Measurements from ENCODE around the gene RAB3C. TPM values are rescaled to one million over a fixed set of nuclear protein-coding genes. Genes with fewer than 3 reads are reported as not detected.

RAB3C gene
- total RNA-seq, 1 experiment from 2014 or later, result 13.3 TPM

GRCh38 chr5:58794875-58795274 lies 212.0 kb downstream of the RAB3C start (continued):
- TF ChIP-seq ZMAT4 (CRISPR knock-in tag; IDR thresholded peaks at IDR 0.05), result no peak
- no peak for TF ChIP-seq NR1H2 (CRISPR knock-in tag; IDR thresholded peaks at IDR 0.05)
- TF ChIP-seq RELA (CRISPR knock-in tag; IDR thresholded peaks at IDR 0.05; ENCODE audit: borderline replicate concordance), result no peak
- no peak for TF ChIP-seq ZNF232 (CRISPR knock-in tag; IDR thresholded peaks at IDR 0.05)

GRCh38 chr5:58795327-58795726 lies 212.5 kb downstream of the RAB3C start:
- Mint-ChIP-seq H3K9me3 (no peaks in the 10 kb centered on the region), H3K27me3 (ENCODE audit: low read depth) (no peaks in the 10 kb centered on the region), H3K4me3 (no peak overlapping the region), H3K4me1 (peaks cover 33% of the 10 kb centered on the region), H3K36me3 (no peaks in the 10 kb centered on the region), H3K27ac (no peak overlapping the region)
- DNase-seq (ENCODE audit: low spot score), result no peak
- ChIA-PET POLR2A (no interaction called here), CTCF (no interaction called here)
- ATAC-seq, result no peak
- no peak for TF ChIP-seq E2F4 (CRISPR knock-in tag; IDR thresholded peaks at IDR 0.05; ENCODE audit: borderline replicate concordance, low read depth)
- TF ChIP-seq IRF1 (CRISPR knock-in tag; IDR thresholded peaks at IDR 0.05), result no peak
- no peak for TF ChIP-seq ZNF416 (CRISPR knock-in tag; IDR thresholded peaks at IDR 0.05)
- TF ChIP-seq OVOL2 (CRISPR knock-in tag; IDR thresholded peaks at IDR 0.05; ENCODE audit: borderline replicate concordance), result no peak
- TF ChIP-seq TEAD4 (CRISPR knock-in tag; IDR thresholded peaks at IDR 0.05), result no peak
- no peak for TF ChIP-seq CDX4 (CRISPR knock-in tag; IDR thresholded peaks at IDR 0.05; ENCODE audit: borderline replicate concordance)
- no peak for TF ChIP-seq FOXP4 (CRISPR knock-in tag; IDR thresholded peaks at IDR 0.05)
- no peak for TF ChIP-seq ZNF423 (CRISPR knock-in tag; IDR thresholded peaks at IDR 0.05)
- TF ChIP-seq NR2C2 (CRISPR knock-in tag; IDR thresholded peaks at IDR 0.05), result no peak
- no peak for TF ChIP-seq GRHL2 (CRISPR knock-in tag; IDR thresholded peaks at IDR 0.05; ENCODE audit: insufficient replicate concordance, severe bottlenecking)
- TF ChIP-seq ZNF138 (CRISPR knock-in tag; conservative IDR thresholded peaks at IDR 0.05), result no peak
- no peak for TF ChIP-seq NR1H2 (CRISPR knock-in tag; IDR thresholded peaks at IDR 0.05)
- no peak for TF ChIP-seq GTF2I (CRISPR knock-in tag; conservative IDR thresholded peaks at IDR 0.05)
- TF ChIP-seq PRDM15 (CRISPR knock-in tag; IDR thresholded peaks at IDR 0.05), result no peak
- TF ChIP-seq NFE2L1 (CRISPR knock-in tag; IDR thresholded peaks at IDR 0.05), result no peak
